Activated CD8-positive, alpha-beta memory T cell treated with anti-CD3 and anti-CD28 coated beads, Interleukin-2, amount 50 U/mL, for 4 hours (primary cell): Measurements from ENCODE around the gene TET3.

Experiments
- DNase-seq: peaks from one replicate; pipeline ENCODE4 v3.0.0-alpha.2; 2020

The TET3 gene

DNA sequence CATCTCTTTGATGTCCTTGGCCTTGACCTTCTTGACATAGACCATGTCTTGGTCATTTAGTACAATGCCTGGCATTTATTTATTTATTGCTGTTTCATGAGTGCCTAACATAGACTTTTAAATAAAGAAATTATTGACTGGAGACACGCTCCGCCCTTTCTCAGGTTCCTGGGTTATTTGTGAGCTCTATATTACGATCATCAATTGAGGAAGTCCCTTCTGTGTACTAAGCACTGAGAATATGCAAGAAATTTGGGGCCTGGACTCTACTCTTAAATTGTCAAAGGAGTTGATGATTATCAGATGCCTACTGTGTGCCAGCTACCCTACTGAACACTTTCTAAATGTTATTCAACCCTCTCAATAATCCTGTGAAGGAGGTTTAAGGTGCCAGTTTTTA is 19.7 kb upstream of the TET3 start:
- DNase-seq, result no peak

DNA sequence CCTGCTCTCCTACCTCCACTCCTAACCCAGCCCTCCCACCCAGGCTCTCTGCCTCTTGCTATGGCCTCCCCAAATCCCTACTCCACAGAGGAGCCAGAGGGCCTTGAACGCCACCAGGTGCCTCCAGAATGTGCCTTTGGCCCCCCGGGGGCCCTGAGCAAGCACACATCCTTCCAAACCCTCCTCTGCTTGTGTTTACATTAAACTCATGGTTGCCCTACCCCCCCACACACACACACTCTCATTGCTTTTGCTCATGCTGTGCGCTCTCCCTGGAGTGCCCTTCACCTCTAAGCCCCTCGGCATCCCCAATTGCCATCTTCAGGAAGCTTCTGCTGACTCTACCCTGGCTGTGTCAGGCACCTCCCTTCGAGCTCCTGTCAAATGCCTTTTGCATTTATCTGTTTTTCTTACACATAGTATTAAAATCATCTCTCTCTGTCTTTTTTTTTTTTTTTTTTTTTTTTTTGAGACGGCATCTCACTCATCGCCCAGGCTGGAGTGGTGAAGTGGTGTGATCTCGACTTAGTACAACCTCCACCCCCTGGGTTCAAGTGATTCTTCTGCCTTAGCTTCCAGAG is 16.3 kb upstream of the TET3 start:
- DNase-seq, result no peak

DNA sequence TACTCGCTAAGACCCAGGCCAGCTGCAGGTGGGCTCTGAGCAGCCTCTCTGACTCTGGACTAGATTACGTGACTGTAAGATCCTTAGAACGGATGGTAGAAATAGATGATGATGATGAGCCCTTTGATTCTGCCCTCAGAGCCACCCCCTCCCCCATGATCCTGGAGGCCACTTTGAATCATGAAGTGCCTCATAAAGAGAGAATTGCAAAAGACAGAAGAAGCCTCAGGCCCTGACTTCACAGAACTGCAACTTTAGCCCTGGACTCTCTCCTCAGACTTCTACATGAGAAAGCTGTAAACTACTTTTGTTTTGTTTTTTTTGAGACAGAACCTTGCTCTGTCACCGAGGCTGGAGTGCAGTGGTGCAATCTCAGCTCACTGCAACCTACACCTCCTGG is 15.4 kb upstream of the TET3 start:
- no peak for DNase-seq

- DNase-seq, result no peak
These were observed 14.4 kb upstream of the TET3 start for GRCh38 chr2:73970141-73970803.

DNA sequence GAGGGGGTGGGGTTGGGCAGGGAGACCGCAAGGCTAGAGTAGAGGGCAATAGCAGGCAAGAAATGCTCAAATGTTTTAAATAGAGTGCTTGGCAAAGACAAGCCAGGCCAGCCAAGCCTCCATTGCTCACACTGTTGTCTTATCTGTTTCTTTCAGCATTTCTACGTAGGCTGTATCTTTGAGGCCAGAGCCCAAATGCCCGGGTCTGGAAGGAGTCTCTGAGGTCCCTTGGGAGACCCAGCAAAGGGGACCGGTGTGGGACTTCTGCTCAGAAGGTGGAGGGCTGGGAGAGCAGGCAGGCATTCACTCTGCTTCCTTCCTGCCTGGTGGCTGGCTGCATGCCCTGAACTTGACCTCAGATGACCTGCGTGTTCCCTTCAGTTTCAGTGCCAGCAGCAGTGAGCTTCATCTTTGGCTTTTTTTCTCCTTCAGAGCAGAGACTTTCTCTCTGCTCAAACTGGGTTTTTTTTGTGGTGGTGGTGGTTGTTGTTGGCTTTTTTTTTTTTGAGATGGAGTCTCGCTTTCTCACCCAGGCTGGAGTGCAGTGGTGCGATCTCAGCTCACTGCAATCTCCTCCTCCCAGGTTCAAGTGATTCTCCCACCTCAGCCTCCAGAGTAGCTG is 13.7 kb upstream of the TET3 start:
- DNase-seq, result peak; percentile 44

DNA sequence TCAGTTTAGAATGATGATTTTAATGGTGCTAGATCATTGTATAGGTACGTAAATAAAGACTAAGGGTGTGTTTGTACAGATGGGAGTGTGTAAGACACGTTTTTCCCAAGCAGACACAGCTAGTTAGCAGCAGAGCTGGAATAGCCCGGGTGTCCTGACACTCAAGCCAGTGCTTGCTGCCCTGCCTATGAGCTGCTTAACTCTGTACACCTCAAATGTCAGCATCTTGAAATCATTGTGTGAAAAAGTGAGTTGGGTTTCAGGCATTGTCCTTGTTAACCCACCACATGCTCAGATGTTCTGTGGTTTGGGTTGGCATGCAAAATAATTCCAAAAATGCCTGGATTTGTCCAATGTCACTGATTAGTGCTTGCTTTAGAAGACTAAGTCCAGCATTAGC is 13.0 kb upstream of the TET3 start:
- no peak for DNase-seq

DNA sequence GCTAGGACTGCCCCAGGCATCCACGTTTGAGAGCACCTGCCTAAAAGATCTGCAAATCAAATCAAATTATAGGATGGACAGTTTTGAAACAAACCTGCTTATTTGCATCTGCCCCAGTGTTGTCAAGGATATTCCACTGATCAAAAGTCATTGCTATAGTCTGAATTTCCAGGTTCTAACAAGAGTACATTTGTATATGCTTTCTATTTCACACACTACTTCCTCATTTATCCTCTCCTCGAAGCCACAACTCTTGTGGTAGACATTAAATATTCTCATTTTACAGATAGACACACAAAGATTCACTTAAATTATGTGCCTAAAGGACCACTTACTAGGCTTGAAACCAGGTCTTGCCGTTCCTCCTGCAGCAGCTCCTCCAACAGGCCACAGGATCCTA is 11.9 kb upstream of the TET3 start:
- no peak for DNase-seq

DNA sequence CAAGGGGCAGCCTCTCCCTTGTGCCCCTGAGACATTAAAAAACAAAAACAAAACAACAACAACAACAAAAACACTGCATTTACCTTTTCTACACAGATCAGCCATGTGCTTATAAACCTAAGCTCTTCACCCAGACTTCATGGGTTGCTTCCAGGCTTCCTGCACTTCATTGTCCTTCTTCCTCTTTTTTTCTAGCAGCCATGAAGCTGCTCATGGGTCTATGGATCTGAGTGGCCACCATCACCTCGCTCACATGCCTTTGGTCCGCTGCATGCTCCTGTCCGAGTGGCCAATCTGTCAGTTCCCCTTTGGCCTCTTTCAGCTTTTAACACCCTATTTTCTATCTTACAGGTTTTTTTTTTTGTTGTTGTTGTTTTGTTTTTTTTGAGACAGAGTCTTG is 9.0 kb upstream of the TET3 start:
- no peak for DNase-seq

GRCh38 chr2:73976803-73977202 is 7.9 kb upstream of the TET3 start:
- DNase-seq, result no peak

DNA sequence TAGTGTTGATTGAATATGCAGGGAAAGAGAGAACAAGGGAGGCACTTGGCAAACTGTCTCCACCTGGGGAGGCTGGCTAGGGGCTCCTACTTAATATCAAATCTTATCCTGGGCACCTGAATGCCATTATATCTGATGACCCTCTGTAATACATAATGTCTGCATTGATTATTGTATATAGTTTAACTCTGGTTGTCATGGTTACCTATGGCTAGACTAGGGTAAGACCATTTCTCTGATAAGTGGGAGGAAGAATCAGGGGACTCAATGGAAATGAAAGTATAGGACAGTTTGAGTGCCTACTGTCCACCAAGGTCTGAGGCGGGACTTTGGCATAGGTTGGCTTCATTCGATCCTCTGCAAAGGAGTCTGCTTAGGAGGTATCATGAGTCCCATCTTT is 7.2 kb upstream of the TET3 start:
- no peak for DNase-seq

DNA sequence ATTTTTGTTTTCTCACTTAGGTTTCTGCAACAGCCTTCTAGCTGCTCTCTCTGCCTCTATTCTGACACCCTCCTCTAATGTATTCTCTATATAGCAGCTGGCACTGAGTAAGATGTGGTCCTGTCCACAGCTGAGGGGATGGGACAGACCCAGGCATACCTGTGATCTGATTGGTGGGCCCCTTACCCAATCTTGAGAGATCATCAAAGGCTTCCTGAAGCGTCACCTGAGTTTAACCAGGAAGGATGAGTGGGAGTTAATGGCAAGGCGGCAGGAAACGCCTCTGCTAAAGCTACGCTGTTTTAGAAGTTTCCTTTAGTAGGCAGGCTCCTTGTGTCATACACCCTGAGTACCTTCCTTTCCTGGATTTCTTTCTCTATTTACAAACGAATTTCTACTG is 5.7 kb upstream of the TET3 start:
- DNase-seq, result peak; percentile 70

DNA sequence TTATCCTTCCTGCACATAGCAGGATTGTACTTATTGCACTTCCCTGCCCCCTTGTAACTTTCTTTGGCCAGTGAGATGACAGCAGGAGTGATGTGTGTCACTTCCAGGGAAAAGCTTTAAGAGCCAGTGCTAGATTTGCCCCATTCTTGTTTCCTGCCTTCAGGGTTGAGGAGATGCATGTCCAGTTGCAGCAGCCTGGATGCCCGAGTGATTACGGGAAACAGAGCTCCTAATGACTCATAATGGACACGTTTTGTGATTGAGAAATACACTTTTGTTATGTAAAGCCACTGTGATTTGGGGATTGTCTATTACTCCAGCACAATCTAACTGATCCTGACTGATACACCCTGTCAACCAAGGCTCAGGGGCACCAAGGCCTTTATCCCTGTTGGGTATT is 5.0 kb upstream of the TET3 start:
- DNase-seq, result no peak

- no peak for DNase-seq
These were observed 4.1 kb upstream of the TET3 start for GRCh38 chr2:73980566-73980965.

DNA sequence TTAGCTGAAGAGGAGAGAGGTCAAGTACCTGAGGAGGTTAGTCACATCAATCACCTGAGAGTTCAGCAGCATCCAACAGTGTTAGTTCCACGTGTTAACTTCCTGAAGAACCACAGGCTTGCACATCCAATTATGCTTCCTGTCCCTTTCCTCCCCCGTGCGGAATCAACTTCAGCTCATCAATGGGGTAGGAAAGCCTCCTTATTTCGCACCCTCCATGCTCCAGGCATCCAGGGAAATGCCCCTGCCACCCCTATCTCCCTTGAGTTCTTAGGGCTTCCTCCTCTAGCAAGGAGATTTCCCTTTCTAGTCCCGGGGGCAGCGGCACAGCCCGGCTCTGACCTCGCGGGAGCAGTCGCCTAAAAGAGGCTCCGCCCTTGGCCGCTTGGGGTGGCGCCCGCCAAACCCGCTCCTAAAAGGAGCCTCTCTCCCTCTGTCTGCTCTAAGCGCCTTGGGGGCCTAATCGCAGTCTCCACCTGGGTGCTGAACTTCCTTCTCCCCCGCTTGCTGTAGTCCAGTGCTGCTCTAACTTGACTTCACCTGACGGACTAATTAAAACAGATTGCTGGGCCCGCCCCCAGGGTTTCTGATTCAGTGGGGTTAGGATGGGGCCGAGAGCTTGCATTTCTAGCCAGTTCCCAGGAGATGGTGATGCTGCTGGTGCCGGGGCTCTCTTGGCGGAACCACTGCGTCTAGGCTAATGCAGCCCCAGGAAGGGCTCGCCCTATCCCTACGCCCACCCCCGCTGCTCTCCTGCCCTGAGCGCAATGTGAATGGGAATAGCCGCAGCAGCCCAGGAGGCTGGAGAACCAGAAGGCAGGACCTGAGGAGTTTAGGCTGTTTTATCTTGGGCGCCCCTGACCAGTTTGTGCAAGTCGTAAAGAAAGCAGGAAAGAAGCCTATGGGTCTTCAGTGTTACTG is 3.4 kb upstream of the TET3 start:
- no peak for DNase-seq

GRCh38 chr2:73982140-73982617 is 2.5 kb upstream of the TET3 start:
- DNase-seq, result no peak

GRCh38 chr2:73983322-73984202 is 1.1 kb upstream of the TET3 start:
- no peak for DNase-seq

DNA sequence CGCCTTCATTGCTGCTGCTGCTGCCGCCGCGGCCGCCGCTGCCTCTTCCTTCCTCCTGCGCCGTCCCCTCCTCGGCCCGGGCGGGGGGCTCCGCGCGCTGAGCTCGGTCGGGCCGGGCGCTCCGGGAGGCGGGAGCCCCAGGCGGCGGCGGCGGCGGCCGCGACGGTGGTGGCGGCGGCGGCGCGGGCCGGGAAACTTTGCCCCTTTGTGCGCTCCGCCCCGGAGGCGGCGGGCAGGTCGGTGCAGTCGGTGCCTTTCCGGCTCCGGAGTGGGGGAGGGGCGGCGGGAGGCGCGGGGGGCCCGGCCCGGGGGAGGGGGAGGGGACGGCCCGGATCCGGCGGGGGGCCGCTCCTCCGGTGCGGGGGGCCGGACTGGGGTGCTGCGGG is 205 bp downstream of the TET3 start:
- DNase-seq, result peak; percentile 68

DNA sequence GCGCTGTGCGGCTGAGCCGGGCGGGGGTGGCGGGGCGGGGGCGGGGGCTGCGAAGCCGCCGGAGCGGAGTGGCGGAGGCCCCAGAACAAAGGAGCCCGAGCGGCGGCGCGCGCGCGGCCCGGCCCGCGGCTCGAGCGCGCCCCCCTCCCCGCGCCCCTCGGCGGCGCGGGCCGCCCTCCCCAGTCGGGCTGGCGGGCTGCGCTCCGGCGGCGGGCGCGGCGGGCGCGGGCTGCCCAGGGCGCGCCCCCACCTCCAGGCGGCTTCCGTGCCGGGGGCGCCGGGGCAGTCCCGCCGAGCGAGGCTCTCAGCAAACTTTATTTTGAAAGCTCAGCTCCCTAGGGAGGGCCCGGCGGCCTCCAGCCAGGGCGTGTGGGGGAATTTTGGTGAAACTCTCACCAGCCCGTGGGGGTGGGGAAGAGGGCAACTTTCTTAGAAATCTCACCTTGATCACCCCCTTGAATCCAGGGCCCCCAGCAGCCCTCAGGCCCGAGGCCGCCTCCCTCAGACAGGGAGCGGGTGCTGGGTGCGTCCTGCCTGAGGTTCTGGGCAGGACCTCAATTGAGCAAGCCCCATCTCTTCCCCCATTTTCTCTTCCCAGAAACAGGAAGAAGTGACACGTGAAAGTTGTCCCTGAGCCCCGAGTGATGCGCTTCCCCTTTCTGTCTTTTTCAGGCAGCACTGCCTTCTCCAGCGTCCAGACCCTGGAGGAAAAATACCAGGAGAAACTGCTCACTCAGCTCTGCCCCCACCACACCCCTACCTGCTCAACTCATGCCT is 786 bp downstream of the TET3 start:
- peak; percentile 75 for DNase-seq

- no peak for DNase-seq
These were observed 1.5 kb downstream of the TET3 start for GRCh38 chr2:73986085-73986681.

- peak; percentile 40 for DNase-seq
These were observed 2.6 kb downstream of the TET3 start for GRCh38 chr2:73987109-73987947.
